NCI-H187 (cell line): ENCODE data around the gene PTPRH.
"Not testable (repeated sequence)": the region's sequence is repeated elsewhere in the genome, so short reads cannot be mapped to it uniquely, and the experiment has no call there.

Source experiments
- DNase-seq, 2 experiments: peaks; one replicate each; lab custom pipeline; 2025; lab: John Stamatoyannopoulos, UW

The PTPRH gene

GRCh38 chr19:55179606-55180484, 29.5 kb downstream of the PTPRH start, which contains the start of gene SYT5:
Gene SYT5, minus strand, starts transcription at chr19:55180289. Its CDS starts 1,248 bp downstream, at chr19:55179041.
- no peak for DNase-seq

DNA sequence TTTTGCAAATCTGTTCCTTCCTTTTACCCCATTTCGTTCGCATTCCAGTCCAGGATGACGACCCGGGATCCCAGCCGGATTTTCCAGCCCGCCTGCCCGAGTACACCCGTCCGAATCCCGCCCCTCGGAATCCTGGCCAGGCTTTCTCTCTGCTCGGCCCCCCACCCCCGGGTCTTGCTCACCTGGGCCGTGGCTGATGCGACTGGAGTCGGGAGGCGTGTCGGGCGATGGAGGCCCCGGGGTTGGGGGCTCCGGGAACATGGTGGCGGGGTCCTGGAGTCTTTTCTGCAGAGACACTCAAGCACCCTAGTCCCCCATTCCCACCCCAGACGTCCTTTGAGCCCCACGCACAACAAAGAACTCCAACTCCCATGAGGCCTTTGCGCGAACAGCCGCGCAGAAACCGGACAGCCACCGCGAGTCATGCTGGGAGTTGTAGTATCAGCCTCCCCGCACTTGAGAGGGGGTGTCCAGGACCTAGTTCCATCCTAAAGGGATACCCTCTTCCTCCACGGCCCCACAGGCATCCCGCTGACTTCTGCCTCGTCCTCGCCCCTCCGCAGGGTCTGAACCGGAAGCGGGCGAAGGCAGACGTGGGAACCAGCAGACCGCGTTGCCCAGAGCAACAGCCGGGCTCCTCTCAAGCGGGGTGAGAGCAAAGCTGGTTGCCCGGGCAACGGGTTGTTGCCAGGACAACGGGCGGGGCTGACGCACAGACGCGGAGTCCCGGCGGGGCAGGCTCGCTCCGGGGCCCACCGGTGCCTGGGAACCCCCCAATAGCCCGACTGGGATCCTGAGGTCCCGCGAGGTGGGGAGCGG, 30.3 kb downstream of the PTPRH start:
- DNase-seq, result peak; percentile 83

GRCh38 chr19:55176076-55176475, 33.2 kb downstream of the PTPRH start:
- DNase-seq, result no peak

DNA sequence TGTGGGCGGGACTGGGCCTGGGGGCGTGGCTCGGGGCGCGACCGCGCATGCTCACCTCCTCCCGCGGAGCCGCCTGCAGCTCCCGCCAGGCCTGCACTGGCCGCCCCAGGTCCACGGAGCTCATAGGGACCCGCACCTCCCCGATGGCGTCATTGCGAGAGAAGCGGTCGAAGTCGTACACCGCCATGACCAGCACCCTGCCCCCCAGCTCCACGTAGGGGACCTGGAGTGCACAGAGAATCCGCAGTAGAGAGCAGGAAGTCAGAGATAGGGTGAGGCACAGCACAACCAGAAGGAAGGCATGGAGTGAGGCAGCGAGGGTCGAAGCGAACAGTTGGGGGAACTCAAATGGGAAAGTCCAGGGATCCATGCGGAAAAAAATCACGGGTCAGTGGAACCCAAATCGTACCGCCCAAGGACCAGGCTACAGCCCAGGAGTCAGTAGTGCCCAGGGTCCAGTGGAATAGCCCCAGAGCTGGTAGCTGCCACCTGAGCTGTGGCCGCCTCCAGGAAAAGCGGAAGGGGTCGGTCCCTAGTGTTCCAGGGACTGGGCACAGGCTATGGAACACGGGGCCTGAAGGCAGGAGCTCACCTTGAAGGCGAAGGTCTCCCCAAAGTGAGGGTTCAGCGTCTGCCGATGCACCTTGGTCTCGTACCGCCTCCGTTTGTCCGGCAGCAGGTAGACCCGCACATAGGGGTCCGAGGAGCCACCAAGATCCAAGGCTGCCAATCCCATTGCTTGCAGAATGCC, 34.0 kb downstream of the PTPRH start:
- no peak for DNase-seq

DNA sequence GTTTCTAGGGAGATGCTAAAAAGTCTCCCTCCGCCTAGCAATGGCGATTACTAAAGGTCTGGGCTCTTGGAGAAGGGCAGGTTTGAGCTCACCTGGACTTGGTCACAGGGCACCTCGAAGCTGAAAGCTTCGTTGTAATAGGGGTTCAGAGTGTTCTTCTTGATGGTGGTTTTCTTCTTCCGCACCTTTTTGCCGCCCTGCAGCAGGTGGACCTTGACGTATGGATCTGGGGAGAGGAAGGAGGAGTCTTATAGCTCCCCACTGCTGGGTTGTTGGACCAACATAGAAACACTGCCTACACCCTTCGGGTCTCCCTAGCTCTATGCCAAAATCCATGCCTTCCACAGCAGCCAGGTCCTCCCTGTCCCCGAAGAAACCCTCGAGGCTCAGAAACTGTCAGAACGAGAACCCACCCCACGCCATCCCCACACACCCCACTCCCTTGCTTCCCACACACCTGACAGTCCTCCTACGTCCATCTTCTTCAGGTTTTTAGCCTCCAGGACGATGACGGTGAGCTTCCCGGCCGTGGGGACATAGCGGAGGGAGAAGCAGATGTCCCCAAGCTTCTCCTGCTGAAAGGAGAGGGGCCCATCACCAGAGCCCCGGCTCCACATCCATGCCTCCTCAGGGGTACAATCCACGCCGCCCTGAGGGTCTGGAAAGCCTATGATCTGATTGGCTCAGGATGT, 34.7 kb downstream of the PTPRH start:
- no peak for DNase-seq

GRCh38 chr19:55173714-55174409, 35.4 kb downstream of the PTPRH start:
- no peak for DNase-seq

GRCh38 chr19:55173186-55173713, 36.1 kb downstream of the PTPRH start:
- DNase-seq, result no peak

- DNase-seq, result no peak
Measured at GRCh38 chr19:55172741-55173140, 36.6 kb downstream of the PTPRH start.

DNA sequence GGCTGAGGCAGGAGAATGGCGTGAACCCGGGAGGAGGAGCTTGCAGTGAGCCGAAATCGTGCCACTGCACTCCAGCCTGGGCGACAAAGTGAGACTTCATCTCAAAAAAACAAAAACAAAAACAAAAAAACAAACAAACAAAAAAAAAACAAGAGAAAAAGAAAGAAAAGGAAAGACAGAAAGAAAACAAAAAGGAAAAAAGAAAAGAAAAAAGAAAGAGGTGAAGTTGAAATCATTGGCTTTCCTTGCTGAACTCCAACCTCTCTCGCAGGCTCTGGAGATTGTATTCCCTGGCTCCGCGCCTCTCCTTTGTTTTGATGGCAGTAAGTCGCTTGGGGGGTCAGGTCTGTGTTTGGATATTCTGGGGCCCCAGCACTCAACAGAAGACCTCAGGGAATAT, 37.0 kb downstream of the PTPRH start:
- not testable (repeated sequence) for DNase-seq

DNA sequence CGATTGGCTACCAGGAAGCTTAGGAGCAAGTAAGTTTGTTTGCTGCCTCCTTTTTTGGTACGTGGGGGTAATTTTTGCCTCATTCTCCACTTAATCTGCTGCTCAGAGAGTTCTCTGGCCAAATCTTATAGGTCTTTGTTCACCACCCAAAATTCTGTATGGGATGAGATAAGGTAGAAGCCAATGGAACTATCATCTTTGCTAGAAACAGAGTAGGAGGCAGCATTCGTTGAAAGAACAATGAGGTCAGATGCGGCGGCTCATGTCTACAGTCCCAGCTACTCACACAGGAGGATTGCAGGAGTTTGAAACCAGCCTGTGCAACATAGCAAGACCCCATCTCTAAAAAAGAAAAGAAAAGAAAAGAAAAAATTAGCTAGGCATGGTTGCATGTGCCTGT, 37.9 kb downstream of the PTPRH start:
- DNase-seq, result no peak

DNA sequence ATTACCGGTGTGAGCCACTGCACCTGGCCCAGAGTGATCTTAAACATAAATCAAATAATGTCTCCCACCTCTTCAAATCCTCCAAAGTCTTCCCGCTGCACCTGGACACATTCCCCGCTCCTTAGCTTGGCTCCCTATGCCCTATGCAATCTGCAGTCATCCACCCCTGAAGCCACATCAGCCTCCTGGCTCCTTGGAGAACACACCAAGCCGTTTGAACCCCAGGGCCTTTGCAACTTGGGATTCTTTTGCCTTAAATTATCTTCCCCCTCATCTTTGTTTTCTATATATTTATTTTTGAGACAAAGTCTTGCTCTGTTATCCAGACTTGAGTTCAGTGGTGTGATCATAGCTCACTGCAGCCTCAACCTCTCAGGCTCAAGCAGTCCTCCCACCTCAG, 40.2 kb downstream of the PTPRH start:
- no peak for DNase-seq

GRCh38 chr19:55166530-55167268, 42.6 kb downstream of the PTPRH start, which contains the start of gene DNAAF3:
Gene DNAAF3, minus strand, starts transcription at chr19:55166613. Its CDS starts 200 bp downstream, at chr19:55166413.
- DNase-seq, result peak; percentile 84 to 96

GRCh38 chr19:55165952-55166529, 43.3 kb downstream of the PTPRH start:
- DNase-seq, result peak in 1 of 2 experiments; percentile 19

DNA sequence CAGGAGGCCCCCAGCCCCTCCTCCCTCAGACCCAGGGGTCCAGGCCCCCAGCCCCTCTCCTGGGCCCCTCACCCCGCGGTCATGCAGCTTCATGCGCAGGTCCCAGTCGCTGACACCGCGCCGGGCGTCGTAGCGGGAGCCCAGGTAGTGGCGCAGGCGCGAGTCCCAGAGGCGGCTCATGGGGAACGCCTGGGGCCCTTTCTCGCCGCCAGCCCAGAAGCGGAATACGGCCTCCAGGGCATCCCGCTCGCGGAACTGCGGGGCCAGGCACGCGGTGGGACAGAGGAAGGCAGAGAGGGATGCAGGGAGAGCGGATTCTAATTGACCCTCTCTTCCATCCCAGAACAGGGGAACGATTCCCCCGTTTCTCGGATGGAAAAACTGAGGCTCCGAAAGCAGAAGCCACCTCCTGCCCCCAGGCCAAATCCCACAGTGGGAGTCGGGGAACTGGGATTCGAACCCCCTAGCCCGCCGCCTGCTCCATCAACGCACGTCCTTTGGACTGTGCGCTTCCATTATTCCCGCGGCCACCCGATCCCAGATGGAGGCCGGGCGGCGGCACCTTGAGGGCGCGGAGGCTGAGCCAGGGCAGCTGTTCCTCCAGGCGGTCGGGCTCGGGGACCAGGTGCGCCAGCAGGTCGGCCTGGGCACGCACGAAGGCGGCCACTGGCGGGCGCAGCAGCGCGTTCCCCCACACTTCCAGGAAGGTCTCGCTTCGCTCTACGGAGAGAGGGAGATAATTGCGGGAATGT, 47.6 kb downstream of the PTPRH start:
- no peak for DNase-seq

- DNase-seq, result no peak
Measured at GRCh38 chr19:55160986-55161365, 48.3 kb downstream of the PTPRH start.

- DNase-seq, result peak; percentile 82 to 95
Measured at GRCh38 chr19:55160128-55160985, 48.9 kb downstream of the PTPRH start.

- DNase-seq, result no peak
Measured at GRCh38 chr19:55158848-55159749, 50.2 kb downstream of the PTPRH start.
